Muscle layer of colon (tissue), 2 donors: Measurements from ENCODE around the gene GPC3.
"Not testable (repeated sequence)": the region's sequence is repeated elsewhere in the genome, so short reads cannot be mapped to it uniquely, and the experiment has no call there.

Experiments used
- H3K27ac ChIP-seq: one replicate; pipeline ENCODE4 v1.7.0; 2013; ENCODE audit warnings: low read depth, mild to moderate bottlenecking, low read length, moderate library complexity
- H3K27me3 ChIP-seq, 2 donors: one replicate each; pipeline ENCODE4 v1.7.0; 2013; ENCODE audit warnings: low read length in 2 of 2, mild to moderate bottlenecking in 2 of 2; ENCODE audit not compliant: insufficient read depth in 2 of 2, control insufficient read depth in 1 of 2
- H3K36me3 ChIP-seq: one replicate; pipeline ENCODE4 v1.7.0; 2013; ENCODE audit warnings: mild to moderate bottlenecking, low read length; ENCODE audit not compliant: insufficient read depth
- H3K4me1 ChIP-seq: one replicate; pipeline ENCODE4 v1.7.0; 2013; ENCODE audit warnings: mild to moderate bottlenecking, low read length; ENCODE audit not compliant: insufficient read depth
- H3K4me3 ChIP-seq, 2 donors: one replicate each; pipeline ENCODE4 v1.7.0; 2013; ENCODE audit warnings: low read length in 2 of 2, low read depth in 1 of 2, mild to moderate bottlenecking in 1 of 2, moderate library complexity in 1 of 2
- H3K9ac ChIP-seq: one replicate; pipeline ENCODE4 v1.7.0; 2013; ENCODE audit warnings: low read length
- H3K9me3 ChIP-seq: one replicate; pipeline ENCODE4 v1.7.0; 2013; ENCODE audit warnings: mild to moderate bottlenecking, low read length
- donor health status: abdominal sarcoma.
- donor health status: Adenocarcinoma of cecum.

The GPC3 gene

GRCh38 chrX:133537142-133537541 is 448.3 kb downstream of the GPC3 start:
- Histone ChIP-seq H3K9me3 (no peaks in the 10 kb centered on the region), H3K9ac (no peak overlapping the region), H3K4me3 (no peak overlapping the region), H3K36me3 (no peaks in the 10 kb centered on the region), H3K27me3 (peaks cover 0 to under 1% of the 10 kb centered on the region in 2 donors), H3K4me1 (peaks cover 5% of the 10 kb centered on the region), H3K27ac (no peak overlapping the region)

- Histone ChIP-seq H3K9ac (no peak overlapping the region), H3K27me3 (no peaks in the 10 kb centered on the region), H3K4me3 (no peak overlapping the region), H3K9me3 (no peaks in the 10 kb centered on the region), H3K27ac (no peak overlapping the region), H3K4me1 (no peaks in the 10 kb centered on the region), H3K36me3 (no peaks in the 10 kb centered on the region)
Measured at GRCh38 chrX:133535066-133535465, 450.3 kb downstream of the GPC3 start.

- Histone ChIP-seq H3K27me3 (no peaks in the 10 kb centered on the region), H3K9me3 (no peaks in the 10 kb centered on the region), H3K4me1 (no peaks in the 10 kb centered on the region), H3K36me3 (no peaks in the 10 kb centered on the region), H3K27ac (no peak overlapping the region), H3K4me3 (no peak overlapping the region), H3K9ac (no peak overlapping the region)
Measured at GRCh38 chrX:133534172-133534571, 451.2 kb downstream of the GPC3 start.

- Histone ChIP-seq H3K27me3 (no peaks in the 10 kb centered on the region), H3K4me1 (no peaks in the 10 kb centered on the region)
Measured at GRCh38 chrX:133533249-133533648, 452.1 kb downstream of the GPC3 start.

GRCh38 chrX:133530960-133531359 is 454.4 kb downstream of the GPC3 start:
- Histone ChIP-seq H3K27me3 (no peaks in the 10 kb centered on the region), H3K27ac (no peak overlapping the region), H3K9ac (no peak overlapping the region), H3K4me3 (no peak overlapping the region), H3K36me3 (no peaks in the 10 kb centered on the region), H3K4me1 (no peaks in the 10 kb centered on the region), H3K9me3 (no peaks in the 10 kb centered on the region)

More at GRCh38 chrX:133533249-133533648, 452.1 kb downstream of the GPC3 start:
- no peak overlapping the region for H3K27ac ChIP-seq
- no peaks in the 10 kb centered on the region for H3K9me3 ChIP-seq
- H3K9ac ChIP-seq = no peak overlapping the region
- no peaks in the 10 kb centered on the region for H3K36me3 ChIP-seq
- H3K4me3 ChIP-seq = no peak overlapping the region

- Histone ChIP-seq H3K9me3 (no peaks in the 10 kb centered on the region), H3K9ac (no peak overlapping the region), H3K27me3 (no peaks in the 10 kb centered on the region), H3K36me3 (no peaks in the 10 kb centered on the region), H3K27ac (no peak overlapping the region), H3K4me3 (no peak overlapping the region), H3K4me1 (no peaks in the 10 kb centered on the region)
Measured at GRCh38 chrX:133529578-133529977, 455.8 kb downstream of the GPC3 start.

- Histone ChIP-seq H3K27me3 (no peaks in the 10 kb centered on the region), H3K36me3 (no peaks in the 10 kb centered on the region), H3K4me1 (no peaks in the 10 kb centered on the region), H3K4me3 (no peak overlapping the region), H3K9ac (no peak overlapping the region), H3K27ac (no peak overlapping the region), H3K9me3 (no peaks in the 10 kb centered on the region)
Measured at GRCh38 chrX:133527825-133528224, 457.6 kb downstream of the GPC3 start.

- Histone ChIP-seq H3K36me3 (no peaks in the 10 kb centered on the region), H3K27me3 (no peaks in the 10 kb centered on the region), H3K4me3 (no peak overlapping the region), H3K27ac (no peak overlapping the region), H3K9me3 (no peaks in the 10 kb centered on the region), H3K4me1 (no peaks in the 10 kb centered on the region), H3K9ac (no peak overlapping the region)
Measured at GRCh38 chrX:133527415-133527814, 458.0 kb downstream of the GPC3 start.

GRCh38 chrX:133526773-133527172 is 458.6 kb downstream of the GPC3 start:
- not testable (repeated sequence) for H3K9ac ChIP-seq, H3K9me3 ChIP-seq, H3K4me1 ChIP-seq, H3K36me3 ChIP-seq, H3K27me3 ChIP-seq, H3K27ac ChIP-seq, H3K4me3 ChIP-seq

- Histone ChIP-seq H3K27me3 (peaks cover 0 to 4% of the 10 kb centered on the region in 2 donors), H3K36me3 (no peaks in the 10 kb centered on the region), H3K27ac (no peak overlapping the region), H3K9ac (no peak overlapping the region), H3K4me1 (no peaks in the 10 kb centered on the region), H3K4me3 (no peak overlapping the region), H3K9me3 (no peaks in the 10 kb centered on the region)
Measured at GRCh38 chrX:133523526-133523925, 461.9 kb downstream of the GPC3 start.

- Histone ChIP-seq H3K4me3 (no peak overlapping the region), H3K9me3 (no peaks in the 10 kb centered on the region), H3K4me1 (no peaks in the 10 kb centered on the region), H3K27ac (no peak overlapping the region), H3K9ac (no peak overlapping the region), H3K36me3 (no peaks in the 10 kb centered on the region), H3K27me3 (peaks cover 0 to 4% of the 10 kb centered on the region in 2 donors)
Measured at GRCh38 chrX:133523081-133523487, 462.3 kb downstream of the GPC3 start.

GRCh38 chrX:133516686-133517085 is 468.7 kb downstream of the GPC3 start:
- Histone ChIP-seq H3K36me3 (no peaks in the 10 kb centered on the region), H3K4me1 (no peaks in the 10 kb centered on the region), H3K27ac (no peak overlapping the region), H3K27me3 (no peaks in the 10 kb centered on the region), H3K4me3 (no peak overlapping the region), H3K9ac (no peak overlapping the region), H3K9me3 (no peaks in the 10 kb centered on the region)
